ENCODE measurements around the gene ATG14.
"Not testable (repeated sequence)": the region's sequence is repeated elsewhere in the genome, so short reads cannot be mapped to it uniquely, and the experiment has no call there.

ATG14 gene

GRCh38 chr14:55347748-55348147 lies 63.9 kb downstream of the ATG14 start:
- no peak for DNase-seq

GRCh38 chr14:55347040-55347439 lies 64.6 kb downstream of the ATG14 start:
- no peak for DNase-seq

GRCh38 chr14:55344582-55345163 lies 67.0 kb downstream of the ATG14 start:
- not testable (repeated sequence) for DNase-seq

GRCh38 chr14:55341781-55342180 lies 69.8 kb downstream of the ATG14 start:
- DNase-seq = no peak

GRCh38 chr14:55340482-55340881 lies 71.1 kb downstream of the ATG14 start:
- peak; percentile 68 for DNase-seq

- no peak for DNase-seq
Observed at GRCh38 chr14:55339770-55340169, 71.9 kb downstream of the ATG14 start.

- no peak for DNase-seq
Observed at GRCh38 chr14:55336691-55337090, 74.9 kb downstream of the ATG14 start.

GRCh38 chr14:55336162-55336561 lies 75.5 kb downstream of the ATG14 start:
- DNase-seq = no peak

- no peak for DNase-seq
Observed at GRCh38 chr14:55333711-55334485, 77.7 kb downstream of the ATG14 start.

GRCh38 chr14:55332654-55333570 lies 78.7 kb downstream of the ATG14 start:
- DNase-seq = no peak

- DNase-seq = no peak
Observed at GRCh38 chr14:55329999-55330710, 81.5 kb downstream of the ATG14 start.

GRCh38 chr14:55328317-55328716 lies 83.3 kb downstream of the ATG14 start:
- DNase-seq = no peak

- no peak for DNase-seq
Observed at GRCh38 chr14:55327179-55327578, 84.5 kb downstream of the ATG14 start.

GRCh38 chr14:55324812-55325211 lies 86.8 kb downstream of the ATG14 start:
- DNase-seq = no peak

- DNase-seq = no peak
Observed at GRCh38 chr14:55323910-55324309, 87.7 kb downstream of the ATG14 start.

- DNase-seq = no peak
Observed at GRCh38 chr14:55318694-55319093, 92.9 kb downstream of the ATG14 start.

GRCh38 chr14:55317542-55318306 lies 93.9 kb downstream of the ATG14 start:
- no peak for DNase-seq

- DNase-seq = no peak
Observed at GRCh38 chr14:55316564-55316963, 95.1 kb downstream of the ATG14 start.
